Neuronal stem cell (in vitro differentiated cells): ENCODE measurements around the gene LATS1.

Source experiments
- DNase-seq: peaks from one replicate; pipeline ENCODE4 v3.0.0-alpha.2; 2013; ENCODE audit warnings: low spot score
- H2AFZ ChIP-seq: one replicate; pipeline ENCODE4 v1.6.1; 2013; ENCODE audit warnings: mild to moderate bottlenecking, low read length, inconsistent platforms
- H2AK5ac ChIP-seq: 2 replicates; pipeline ENCODE4 v1.6.1; 2013; ENCODE audit warnings: low read depth, mild to moderate bottlenecking, inconsistent platforms, low read length, moderate library complexity, mixed read lengths
- H2BK120ac ChIP-seq: 2 replicates; pipeline ENCODE4 v1.6.1; 2013; ENCODE audit warnings: low read depth, mild to moderate bottlenecking, inconsistent platforms, low read length, moderate library complexity, mixed read lengths
- H2BK12ac ChIP-seq: one replicate; pipeline ENCODE4 v1.6.1; 2013; ENCODE audit warnings: low read length, inconsistent platforms
- H2BK15ac ChIP-seq: 2 replicates; pipeline ENCODE4 v1.6.1; 2013; ENCODE audit warnings: mild to moderate bottlenecking, low read length, inconsistent platforms, mixed read lengths
- H2BK5ac ChIP-seq: one replicate; pipeline ENCODE4 v1.6.1; 2013; ENCODE audit warnings: inconsistent platforms, mild to moderate bottlenecking, low read length, moderate library complexity
- H3K14ac ChIP-seq: one replicate; pipeline ENCODE4 v1.6.1; 2013; ENCODE audit warnings: low read length, inconsistent platforms
- H3K18ac ChIP-seq: 2 replicates; pipeline ENCODE4 v1.6.1; 2013; ENCODE audit warnings: low read length, inconsistent platforms
- H3K23ac ChIP-seq: 2 replicates; pipeline ENCODE4 v1.6.1; 2013; ENCODE audit warnings: low read depth, mild to moderate bottlenecking, mixed read lengths, low read length, inconsistent platforms; ENCODE audit not compliant: poor library complexity
- H3K27ac ChIP-seq: replicated peaks from 3 replicates; pipeline ENCODE4 v1.5.1; 2013; ENCODE audit warnings: low read length, inconsistent platforms
- H3K27me3 ChIP-seq, 3 experiments: 2 replicates each; pipeline ENCODE4 v1.6.1; 2013; ENCODE audit warnings: low read length in 3 of 3, mild to moderate bottlenecking in 2 of 3, inconsistent platforms in 1 of 3, low read depth in 1 of 3, mixed read lengths in 1 of 3, moderate library complexity in 1 of 3; ENCODE audit not compliant: control insufficient read depth in 3 of 3, insufficient read depth in 3 of 3
- H3K36me3 ChIP-seq, 2 donors: replicated peaks in 1 of 2; 2 replicates each; pipeline ENCODE4 v1.6.1; 2013; ENCODE audit warnings: low read length in 2 of 2; ENCODE audit not compliant: control insufficient read depth in 2 of 2, insufficient read depth in 2 of 2
- H3K4ac ChIP-seq: 2 replicates; pipeline ENCODE4 v1.6.1; 2013; ENCODE audit warnings: inconsistent platforms, mild to moderate bottlenecking, low read length, moderate library complexity
- H3K4me1 ChIP-seq, 2 donors: 1 replicate in 1 of 2; 2 replicates in 1 of 2; pipeline ENCODE4 v1.6.1; 2013; ENCODE audit warnings: low read length in 2 of 2, low read depth in 1 of 2; ENCODE audit not compliant: control insufficient read depth in 2 of 2, insufficient read depth in 1 of 2
- H3K4me2 ChIP-seq: one replicate; pipeline ENCODE4 v1.6.1; 2013; ENCODE audit warnings: mild to moderate bottlenecking, low read length, inconsistent platforms; ENCODE audit not compliant: insufficient read depth, poor library complexity, severe bottlenecking
- H3K4me3 ChIP-seq, 2 donors: 2 replicates each; pipeline ENCODE4 v1.5.1; 2013; ENCODE audit warnings: low read length in 2 of 2, mild to moderate bottlenecking in 2 of 2, inconsistent platforms in 1 of 2, moderate library complexity in 1 of 2
- H3K79me1 ChIP-seq: one replicate; pipeline ENCODE4 v1.6.1; 2013; ENCODE audit warnings: low read depth, mild to moderate bottlenecking, inconsistent platforms, low read length, moderate library complexity
- H3K9ac ChIP-seq: one replicate; pipeline ENCODE4 v1.6.1; 2013; ENCODE audit warnings: mild to moderate bottlenecking, low read depth, low read length, inconsistent platforms; ENCODE audit not compliant: poor library complexity
- H3K9me3 ChIP-seq, 2 donors: replicated peaks in 1 of 2; 2 replicates each; pipeline versions ENCODE3 to v1.6.1; 2013; ENCODE audit warnings: low read length in 2 of 2, mild to moderate bottlenecking in 2 of 2, inconsistent platforms in 1 of 2, low read depth in 1 of 2, mixed read lengths in 1 of 2, moderate library complexity in 1 of 2; ENCODE audit not compliant: control insufficient read depth in 2 of 2, insufficient read depth in 1 of 2
- H4K8ac ChIP-seq: one replicate; pipeline ENCODE4 v1.6.1; 2013; ENCODE audit warnings: low read depth, mild to moderate bottlenecking, inconsistent platforms, low read length, moderate library complexity
- H4K91ac ChIP-seq: one replicate; pipeline ENCODE4 v1.6.1; 2013; ENCODE audit warnings: low read length, low read depth, mild to moderate bottlenecking, inconsistent platforms; ENCODE audit not compliant: poor library complexity
- WGBS, 2 donors: extraction: QIAGEN DNeasy Blood & Tissue Kit; methylation state at CpG; one replicate each; pipeline ENCODE4 v1.1.7; 2013; ENCODE audit warnings: missing lambda C conversion rate in 2 of 2, mixed read lengths in 1 of 2; ENCODE audit not compliant: insufficient read length in 2 of 2, insufficient replicate concordance in 1 of 2; ENCODE audit errors: extremely low coverage in 2 of 2; 5-methylcytosine and 5-hydroxymethylcytosine counted together

The LATS1 gene

DNA sequence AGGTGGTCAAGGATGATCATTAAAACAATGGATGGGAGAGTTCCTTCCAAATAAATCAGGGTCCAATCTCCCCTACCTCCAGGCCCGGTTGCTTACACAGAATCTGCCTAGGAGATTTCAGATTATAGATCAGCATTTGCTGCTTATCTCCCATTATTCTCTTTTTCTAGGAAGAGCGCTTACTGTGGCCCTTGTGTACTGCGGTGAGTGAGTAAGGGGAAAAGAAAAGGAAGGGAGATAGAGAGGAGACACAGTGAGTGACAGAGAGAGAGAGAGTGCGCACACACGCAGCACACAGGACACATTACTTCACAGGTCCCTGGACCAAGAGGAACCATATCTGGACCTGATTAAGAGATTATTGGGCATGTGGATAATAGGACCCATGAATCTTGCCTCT lies 6.2 kb downstream of the LATS1 start:
- H2BK120ac ChIP-seq, result no peak overlapping the region
- no peak overlapping the region for H4K91ac ChIP-seq
- no peak overlapping the region for H3K18ac ChIP-seq
- H4K8ac ChIP-seq, result no peak overlapping the region
- peaks cover 0 to 36% of the 10 kb centered on the region in 2 donors for H3K36me3 ChIP-seq
- WGBS, 2 donors, result no CpG with 5 or more reads among the region's 5 CpGs
- H3K9me3 ChIP-seq, result no peaks in the 10 kb centered on the region
- no peak overlapping the region for H3K23ac ChIP-seq
- H3K4ac ChIP-seq, result no peak overlapping the region
- no peak overlapping the region for H3K14ac ChIP-seq
- no peak overlapping the region for H2BK5ac ChIP-seq
- H3K79me1 ChIP-seq, result peaks cover 6% of the 10 kb centered on the region
- H2AK5ac ChIP-seq, result no peak overlapping the region
- no peak overlapping the region for H2BK15ac ChIP-seq
- H2BK12ac ChIP-seq, result no peak overlapping the region
- H3K4me2 ChIP-seq, result no peak overlapping the region
- H3K4me3 ChIP-seq, result no peak overlapping the region
- no peak for DNase-seq
- H3K27me3 ChIP-seq, result no peaks in the 10 kb centered on the region
- no peak overlapping the region for H2AFZ ChIP-seq
- H3K27ac ChIP-seq, result no peak overlapping the region
- no peak overlapping the region for H3K9ac ChIP-seq
- peaks cover 0 to 7% of the 10 kb centered on the region in 2 donors for H3K4me1 ChIP-seq

DNA sequence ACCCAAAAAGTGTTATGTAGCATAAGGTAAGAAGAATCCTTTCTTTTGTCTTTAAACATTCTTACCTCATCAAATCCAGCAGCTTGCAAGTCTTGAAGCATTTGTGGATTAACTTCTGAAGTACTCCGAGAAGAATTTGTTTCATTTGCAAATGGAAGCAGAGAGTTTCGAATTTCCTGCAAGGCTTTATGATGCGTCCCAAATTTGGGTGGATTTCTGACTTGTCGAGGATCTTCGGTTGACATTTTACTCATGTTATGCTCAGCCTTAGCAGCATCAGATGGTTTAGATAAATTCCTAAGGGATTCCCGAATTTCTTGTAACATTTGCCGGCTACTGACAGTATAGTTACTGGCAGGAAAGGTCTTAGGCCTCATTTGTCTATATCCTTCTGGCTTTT lies 16.2 kb downstream of the LATS1 start:
- Histone ChIP-seq H3K23ac (no peak overlapping the region), H3K4ac (no peak overlapping the region), H3K4me1 (no peaks in the 10 kb centered on the region), H2BK15ac (no peak overlapping the region), H4K91ac (no peak overlapping the region), H2BK12ac (no peak overlapping the region), H3K79me1 (peaks cover 3% of the 10 kb centered on the region), H3K27ac (no peak overlapping the region), H2AFZ (no peak overlapping the region), H3K14ac (no peak overlapping the region), H3K9me3 (no peaks in the 10 kb centered on the region), H3K18ac (no peak overlapping the region), H2BK5ac (no peak overlapping the region), H3K4me2 (no peak overlapping the region), H4K8ac (no peak overlapping the region), H2AK5ac (no peak overlapping the region), H3K4me3 (no peak overlapping the region), H3K27me3 (no peaks in the 10 kb centered on the region), H3K36me3 (peaks cover 2 to 65% of the 10 kb centered on the region in 2 donors), H3K9ac (no peak overlapping the region), H2BK120ac (no peak overlapping the region)
- DNase-seq, result no peak
- WGBS, 2 donors, result no CpG with 5 or more reads among the region's 7 CpGs

GRCh38 chr6:149699150-149699549 lies 18.8 kb downstream of the LATS1 start:
- Histone ChIP-seq H3K4me3 (no peak overlapping the region), H3K79me1 (peaks cover 1% of the 10 kb centered on the region), H3K9ac (no peak overlapping the region), H3K36me3 (peaks cover 3 to 84% of the 10 kb centered on the region in 2 donors), H3K23ac (no peak overlapping the region), H2AFZ (no peak overlapping the region), H3K18ac (no peak overlapping the region), H4K91ac (no peak overlapping the region), H2AK5ac (no peak overlapping the region), H2BK12ac (no peak overlapping the region), H3K9me3 (no peaks in the 10 kb centered on the region), H3K4me1 (no peaks in the 10 kb centered on the region), H3K4ac (no peak overlapping the region), H4K8ac (no peak overlapping the region), H3K4me2 (no peak overlapping the region), H3K14ac (no peak overlapping the region), H3K27me3 (no peaks in the 10 kb centered on the region), H2BK120ac (no peak overlapping the region), H2BK5ac (no peak overlapping the region), H2BK15ac (no peak overlapping the region), H3K27ac (no peak overlapping the region)
- WGBS, 2 donors, result no CpG with 5 or more reads among the region's 2 CpGs
- no peak for DNase-seq

DNA sequence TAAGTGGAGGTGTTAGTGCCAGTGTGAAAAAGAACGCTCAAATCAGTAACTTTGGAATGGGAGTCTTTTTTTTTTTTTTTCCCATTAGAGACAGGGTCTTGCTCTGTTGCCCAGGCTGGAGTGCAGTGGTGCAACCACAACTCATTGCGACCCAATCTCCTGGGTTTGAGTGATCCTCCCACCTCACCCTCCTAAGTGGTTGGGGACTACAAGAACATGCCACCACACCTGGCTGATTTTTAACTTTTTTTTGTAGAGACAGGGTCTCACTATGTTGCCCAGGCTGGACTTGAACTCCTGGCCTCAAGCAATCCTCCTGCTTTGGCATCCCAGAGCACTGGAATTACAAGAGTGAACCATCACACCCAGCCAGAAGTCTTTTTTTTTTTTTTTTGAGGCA lies 19.7 kb downstream of the LATS1 start:
- Histone ChIP-seq H2BK12ac (no peak overlapping the region), H3K4me2 (no peak overlapping the region), H4K91ac (no peak overlapping the region), H3K23ac (no peak overlapping the region), H3K9me3 (no peaks in the 10 kb centered on the region), H2BK15ac (no peak overlapping the region), H3K27me3 (no peaks in the 10 kb centered on the region), H3K4ac (no peak overlapping the region), H3K79me1 (peaks cover 1% of the 10 kb centered on the region), H3K36me3 (peaks cover 3 to 87% of the 10 kb centered on the region in 2 donors), H4K8ac (no peak overlapping the region), H3K9ac (no peak overlapping the region), H2AK5ac (no peak overlapping the region), H3K18ac (no peak overlapping the region), H3K14ac (no peak overlapping the region), H2BK120ac (no peak overlapping the region), H3K4me1 (no peaks in the 10 kb centered on the region), H3K4me3 (no peak overlapping the region), H3K27ac (no peak overlapping the region), H2BK5ac (no peak overlapping the region), H2AFZ (no peak overlapping the region)
- WGBS, 2 donors, result no CpG with 5 or more reads among the region's 2 CpGs
- no peak for DNase-seq
